H1 (cell line): ENCODE results near the gene ITGAV. TPM values are rescaled to one million over a fixed set of nuclear protein-coding genes. Genes with fewer than 3 reads are reported as not detected.

Source experiments
- JUN ChIP-seq: IDR thresholded peaks from 2 replicates; pipeline ENCODE4 v1.6.1; 2011; ENCODE audit warnings: low read depth, mild to moderate bottlenecking, improper control_type of control experiment, low read length
- JUND ChIP-seq: IDR thresholded peaks from 2 replicates; pipeline ENCODE4 v1.6.1; 2011; ENCODE audit warnings: mild to moderate bottlenecking, improper control_type of control experiment, low read length
- SRF ChIP-seq: IDR thresholded peaks from 2 replicates; pipeline ENCODE4 v1.6.1; 2011; ENCODE audit warnings: mild to moderate bottlenecking, low read depth, low read length, moderate library complexity
- polyA plus RNA-seq, 7 experiments: library from polyadenylated mRNA; depleted of rRNA in 3 of 7; stranded (reverse) in 5 of 7; unstranded in 2 of 7; fragments of >200 nt in 5 of 7; fragments of 200-250 nt in 2 of 7; gene quantifications; 1 replicate in 5 of 7; 2 replicates in 1 of 7; 4 replicates in 1 of 7; pipeline versions ENCODE4 v1.2.1 to v1.2.3, GENCODE V29; 2011 to 2013; ENCODE audit warnings: missing spikeins in 2 of 7, mixed read lengths in 2 of 7
- total RNA-seq: library from RNA; stranded (reverse); fragmentation: NEBNext Ultra II Directional; extraction: Animal tissue kit (Norgen Biotek cat#: 25700); gene quantifications from 2 replicates; pipeline ENCODE4 v1.2.1, GENCODE V29; 2021
- TF ChIP-seq, protein P1 (sequence below): IDR thresholded peaks from 2 replicates; pipeline ENCODE4 v1.6.1; 2011; ENCODE audit warnings: low read depth, mild to moderate bottlenecking, low read length; ENCODE audit not compliant: insufficient read depth
- TF ChIP-seq, protein P2 (sequence below): fragments of 300-600 bp; sonication (generic); IDR thresholded peaks from 2 replicates; pipeline ENCODE4 v1.7.1; 2012; ENCODE audit warnings: low read length, moderate library complexity, mild to moderate bottlenecking, inconsistent platforms; ENCODE audit not compliant: insufficient replicate concordance

ITGAV gene
- total and polyA plus RNA-seq, 2 of the 8 experiments (the other 6 are each of a cell fraction or from before 2014, with no cell fraction given), result 11.7 to 42.4 TPM

DNA sequence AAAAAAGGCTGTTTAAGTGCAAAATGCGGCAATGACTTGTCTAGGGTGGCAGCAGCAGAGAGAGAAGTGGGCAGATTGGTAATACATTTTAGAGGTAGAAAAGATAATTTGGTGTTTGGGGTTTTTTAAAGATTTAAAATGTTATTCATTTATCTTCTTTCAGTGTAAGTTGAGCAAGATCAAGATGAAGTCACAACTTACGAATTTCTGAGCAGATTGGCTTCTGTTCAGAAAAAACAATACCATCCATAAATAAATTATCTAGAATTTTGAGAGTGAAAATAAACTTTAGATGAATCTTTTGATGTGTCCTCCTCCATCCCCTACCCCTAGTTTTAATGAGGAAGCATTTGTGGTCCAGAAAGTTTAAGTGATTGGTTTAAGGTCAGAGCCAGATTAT lies 56.1 kb downstream of the ITGAV start (continued):
- TF ChIP-seq SRF (no peak), JUN (no peak), JUND (no peak)
- TF ChIP-seq, protein P1, sequence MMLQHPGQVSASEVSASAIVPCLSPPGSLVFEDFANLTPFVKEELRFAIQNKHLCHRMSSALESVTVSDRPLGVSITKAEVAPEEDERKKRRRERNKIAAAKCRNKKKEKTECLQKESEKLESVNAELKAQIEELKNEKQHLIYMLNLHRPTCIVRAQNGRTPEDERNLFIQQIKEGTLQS, result no peak
- TF ChIP-seq, protein P2, sequence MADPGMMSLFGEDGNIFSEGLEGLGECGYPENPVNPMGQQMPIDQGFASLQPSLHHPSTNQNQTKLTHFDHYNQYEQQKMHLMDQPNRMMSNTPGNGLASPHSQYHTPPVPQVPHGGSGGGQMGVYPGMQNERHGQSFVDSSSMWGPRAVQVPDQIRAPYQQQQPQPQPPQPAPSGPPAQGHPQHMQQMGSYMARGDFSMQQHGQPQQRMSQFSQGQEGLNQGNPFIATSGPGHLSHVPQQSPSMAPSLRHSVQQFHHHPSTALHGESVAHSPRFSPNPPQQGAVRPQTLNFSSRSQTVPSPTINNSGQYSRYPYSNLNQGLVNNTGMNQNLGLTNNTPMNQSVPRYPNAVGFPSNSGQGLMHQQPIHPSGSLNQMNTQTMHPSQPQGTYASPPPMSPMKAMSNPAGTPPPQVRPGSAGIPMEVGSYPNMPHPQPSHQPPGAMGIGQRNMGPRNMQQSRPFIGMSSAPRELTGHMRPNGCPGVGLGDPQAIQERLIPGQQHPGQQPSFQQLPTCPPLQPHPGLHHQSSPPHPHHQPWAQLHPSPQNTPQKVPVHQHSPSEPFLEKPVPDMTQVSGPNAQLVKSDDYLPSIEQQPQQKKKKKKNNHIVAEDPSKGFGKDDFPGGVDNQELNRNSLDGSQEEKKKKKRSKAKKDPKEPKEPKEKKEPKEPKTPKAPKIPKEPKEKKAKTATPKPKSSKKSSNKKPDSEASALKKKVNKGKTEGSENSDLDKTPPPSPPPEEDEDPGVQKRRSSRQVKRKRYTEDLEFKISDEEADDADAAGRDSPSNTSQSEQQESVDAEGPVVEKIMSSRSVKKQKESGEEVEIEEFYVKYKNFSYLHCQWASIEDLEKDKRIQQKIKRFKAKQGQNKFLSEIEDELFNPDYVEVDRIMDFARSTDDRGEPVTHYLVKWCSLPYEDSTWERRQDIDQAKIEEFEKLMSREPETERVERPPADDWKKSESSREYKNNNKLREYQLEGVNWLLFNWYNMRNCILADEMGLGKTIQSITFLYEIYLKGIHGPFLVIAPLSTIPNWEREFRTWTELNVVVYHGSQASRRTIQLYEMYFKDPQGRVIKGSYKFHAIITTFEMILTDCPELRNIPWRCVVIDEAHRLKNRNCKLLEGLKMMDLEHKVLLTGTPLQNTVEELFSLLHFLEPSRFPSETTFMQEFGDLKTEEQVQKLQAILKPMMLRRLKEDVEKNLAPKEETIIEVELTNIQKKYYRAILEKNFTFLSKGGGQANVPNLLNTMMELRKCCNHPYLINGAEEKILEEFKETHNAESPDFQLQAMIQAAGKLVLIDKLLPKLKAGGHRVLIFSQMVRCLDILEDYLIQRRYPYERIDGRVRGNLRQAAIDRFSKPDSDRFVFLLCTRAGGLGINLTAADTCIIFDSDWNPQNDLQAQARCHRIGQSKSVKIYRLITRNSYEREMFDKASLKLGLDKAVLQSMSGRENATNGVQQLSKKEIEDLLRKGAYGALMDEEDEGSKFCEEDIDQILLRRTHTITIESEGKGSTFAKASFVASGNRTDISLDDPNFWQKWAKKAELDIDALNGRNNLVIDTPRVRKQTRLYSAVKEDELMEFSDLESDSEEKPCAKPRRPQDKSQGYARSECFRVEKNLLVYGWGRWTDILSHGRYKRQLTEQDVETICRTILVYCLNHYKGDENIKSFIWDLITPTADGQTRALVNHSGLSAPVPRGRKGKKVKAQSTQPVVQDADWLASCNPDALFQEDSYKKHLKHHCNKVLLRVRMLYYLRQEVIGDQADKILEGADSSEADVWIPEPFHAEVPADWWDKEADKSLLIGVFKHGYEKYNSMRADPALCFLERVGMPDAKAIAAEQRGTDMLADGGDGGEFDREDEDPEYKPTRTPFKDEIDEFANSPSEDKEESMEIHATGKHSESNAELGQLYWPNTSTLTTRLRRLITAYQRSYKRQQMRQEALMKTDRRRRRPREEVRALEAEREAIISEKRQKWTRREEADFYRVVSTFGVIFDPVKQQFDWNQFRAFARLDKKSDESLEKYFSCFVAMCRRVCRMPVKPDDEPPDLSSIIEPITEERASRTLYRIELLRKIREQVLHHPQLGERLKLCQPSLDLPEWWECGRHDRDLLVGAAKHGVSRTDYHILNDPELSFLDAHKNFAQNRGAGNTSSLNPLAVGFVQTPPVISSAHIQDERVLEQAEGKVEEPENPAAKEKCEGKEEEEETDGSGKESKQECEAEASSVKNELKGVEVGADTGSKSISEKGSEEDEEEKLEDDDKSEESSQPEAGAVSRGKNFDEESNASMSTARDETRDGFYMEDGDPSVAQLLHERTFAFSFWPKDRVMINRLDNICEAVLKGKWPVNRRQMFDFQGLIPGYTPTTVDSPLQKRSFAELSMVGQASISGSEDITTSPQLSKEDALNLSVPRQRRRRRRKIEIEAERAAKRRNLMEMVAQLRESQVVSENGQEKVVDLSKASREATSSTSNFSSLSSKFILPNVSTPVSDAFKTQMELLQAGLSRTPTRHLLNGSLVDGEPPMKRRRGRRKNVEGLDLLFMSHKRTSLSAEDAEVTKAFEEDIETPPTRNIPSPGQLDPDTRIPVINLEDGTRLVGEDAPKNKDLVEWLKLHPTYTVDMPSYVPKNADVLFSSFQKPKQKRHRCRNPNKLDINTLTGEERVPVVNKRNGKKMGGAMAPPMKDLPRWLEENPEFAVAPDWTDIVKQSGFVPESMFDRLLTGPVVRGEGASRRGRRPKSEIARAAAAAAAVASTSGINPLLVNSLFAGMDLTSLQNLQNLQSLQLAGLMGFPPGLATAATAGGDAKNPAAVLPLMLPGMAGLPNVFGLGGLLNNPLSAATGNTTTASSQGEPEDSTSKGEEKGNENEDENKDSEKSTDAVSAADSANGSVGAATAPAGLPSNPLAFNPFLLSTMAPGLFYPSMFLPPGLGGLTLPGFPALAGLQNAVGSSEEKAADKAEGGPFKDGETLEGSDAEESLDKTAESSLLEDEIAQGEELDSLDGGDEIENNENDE, result no peak
